HG03378 (cell line): ENCODE data around the gene FRMD4A.

Experiments
- ATAC-seq: cut with Tn5 transposase; IDR thresholded peaks from one replicate; pipeline ENCODE4 v1.9.1; 2021; ENCODE audit warnings: mild to moderate bottlenecking, moderate library complexity; ENCODE audit not compliant: unreplicated experiment

Gene FRMD4A

DNA sequence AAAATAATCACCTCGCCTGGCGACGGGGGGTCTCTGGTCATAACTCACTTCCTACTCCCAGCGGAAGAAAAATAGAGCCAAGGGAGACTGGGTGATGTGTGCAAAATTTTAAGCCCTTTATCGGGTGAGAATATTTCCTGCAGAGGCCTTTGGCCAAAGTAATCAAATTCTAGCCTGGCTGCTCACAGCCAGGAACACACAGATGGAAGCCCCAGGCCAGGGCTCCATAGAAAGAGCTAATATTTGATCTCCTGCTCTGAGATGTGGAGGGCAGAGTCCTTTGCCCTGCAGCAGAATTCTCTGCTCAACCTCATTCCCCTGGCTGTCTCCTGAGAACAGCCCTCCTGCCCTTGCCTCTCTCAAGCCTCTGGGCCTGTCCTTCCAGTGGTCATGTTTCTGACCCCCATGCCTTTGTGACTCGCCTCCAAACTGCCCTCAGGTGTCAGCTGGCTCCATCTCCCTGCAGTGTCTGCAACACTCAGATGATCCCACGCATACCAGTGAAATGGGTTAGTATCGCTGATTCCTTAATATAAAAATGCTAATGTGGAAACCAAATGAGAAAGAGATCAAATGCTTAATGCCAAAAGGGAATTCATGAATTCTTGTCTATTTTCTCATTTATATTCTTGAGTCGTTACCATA is 34.5 kb downstream of the FRMD4A start:
- no peak for ATAC-seq

DNA sequence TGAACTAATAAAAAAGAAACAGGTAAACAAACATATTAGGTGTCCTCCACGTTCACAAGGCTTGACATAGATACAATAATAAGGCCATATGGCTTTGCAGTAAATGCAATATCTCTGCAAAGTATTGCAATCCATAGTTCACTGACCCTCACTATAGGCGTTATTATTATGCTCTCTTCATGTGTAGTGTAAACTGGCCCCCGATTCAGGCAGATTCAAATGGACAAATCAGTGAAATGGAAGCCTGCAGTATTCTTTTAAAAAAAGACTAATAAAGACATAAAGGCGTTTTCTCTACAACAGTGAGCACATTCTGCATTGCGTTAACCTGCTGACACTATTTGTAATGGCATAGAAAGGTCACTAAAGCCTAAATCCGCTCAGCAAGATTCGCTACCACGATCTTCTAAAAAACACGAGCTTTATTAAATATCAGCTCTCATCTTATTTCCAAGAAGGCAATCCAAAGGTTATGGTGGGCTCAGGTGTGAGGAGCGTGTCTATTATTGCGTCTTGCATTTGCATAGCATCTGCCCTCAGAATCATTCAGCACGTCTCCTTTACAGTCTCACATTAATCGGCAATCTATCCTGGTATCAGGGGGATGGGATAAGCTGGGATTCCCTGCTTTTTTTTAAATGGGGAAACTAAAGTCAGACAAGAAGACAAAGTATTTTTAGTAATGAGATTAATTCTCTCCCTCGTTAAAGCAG is 36.2 kb downstream of the FRMD4A start:
- no peak for ATAC-seq

DNA sequence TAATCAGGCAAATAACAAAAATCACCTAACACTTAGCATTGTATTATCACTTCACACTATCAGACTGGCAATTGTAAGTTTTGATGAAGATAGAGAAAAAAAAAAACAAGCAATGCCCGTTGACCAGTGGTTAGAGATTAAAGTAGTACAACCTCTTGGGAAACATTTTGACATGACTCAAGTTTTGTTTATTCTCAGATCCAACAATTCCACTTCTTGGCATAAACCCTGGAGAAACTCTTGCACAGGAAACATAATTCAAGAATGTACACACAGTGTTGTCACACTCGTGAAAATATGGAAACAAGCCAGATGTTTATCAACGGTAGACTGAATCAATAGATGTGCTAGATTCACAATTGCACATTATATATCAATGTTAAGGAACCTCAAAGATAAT is 37.2 kb downstream of the FRMD4A start:
- ATAC-seq: no peak

DNA sequence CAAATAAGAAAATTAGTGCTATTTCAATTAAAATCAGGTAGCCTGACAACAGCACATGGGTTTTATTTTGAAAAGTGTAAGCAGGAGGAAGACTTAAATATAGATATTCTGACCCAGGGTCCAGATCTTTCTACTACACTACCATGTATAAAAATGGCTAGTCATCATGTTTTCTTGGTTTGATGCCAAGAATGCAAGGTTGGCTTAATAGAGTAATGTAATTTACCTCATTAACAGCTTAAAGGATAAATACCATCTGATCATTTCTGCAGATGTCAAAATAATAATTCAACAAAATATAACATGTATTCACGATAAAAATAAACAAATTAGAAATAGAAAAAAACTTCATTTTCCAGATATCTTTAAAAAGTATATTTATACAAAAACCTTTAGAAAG is 39.4 kb downstream of the FRMD4A start:
- no peak for ATAC-seq

DNA sequence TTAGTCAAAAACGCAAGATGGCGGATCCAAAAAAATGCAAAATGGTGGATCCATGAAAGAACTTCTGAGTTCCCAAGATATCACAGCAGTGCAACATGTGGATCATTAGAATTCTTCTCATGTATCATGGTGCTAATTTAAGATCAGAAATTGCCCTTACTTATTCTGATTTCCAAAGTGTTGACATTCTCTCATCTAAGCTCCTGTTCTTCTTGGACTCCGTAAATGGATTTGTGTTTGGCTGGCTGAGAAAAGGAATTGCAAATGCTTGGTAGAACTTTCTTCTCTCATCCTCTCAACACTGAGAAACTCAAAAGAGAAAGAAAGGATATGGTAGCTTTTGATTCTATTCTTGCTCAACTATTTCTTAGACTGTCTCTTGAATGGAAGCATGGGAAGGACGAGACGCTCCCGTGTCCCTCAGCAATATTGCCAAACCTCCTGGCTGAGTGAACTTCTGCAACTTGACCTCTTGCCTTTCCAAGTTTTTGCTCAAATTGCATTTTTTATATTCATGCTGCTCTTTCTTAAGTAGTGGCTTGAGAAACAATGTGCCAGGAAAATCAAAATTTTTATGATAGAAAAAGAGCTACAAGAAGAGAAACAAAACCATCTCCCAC is 44.7 kb downstream of the FRMD4A start:
- no peak for ATAC-seq

DNA sequence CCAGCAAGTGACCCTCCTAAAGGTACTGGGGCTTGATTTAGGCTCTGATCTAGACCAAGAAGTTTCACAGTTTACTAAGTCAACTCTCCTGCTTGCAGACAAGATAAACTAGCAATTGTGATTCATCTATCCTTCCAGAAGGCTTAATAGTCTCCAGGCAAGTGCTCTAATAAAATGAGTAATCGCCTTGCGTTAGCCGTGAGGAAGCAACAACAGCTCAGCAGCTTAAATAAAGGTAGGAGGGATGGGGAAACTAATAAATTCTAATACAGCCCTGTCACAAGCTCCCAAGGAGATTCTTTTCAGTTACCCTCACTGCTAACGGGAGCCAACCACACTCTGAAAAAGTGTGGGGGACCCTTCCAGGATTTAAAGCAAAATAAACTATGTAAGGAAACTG is 48.4 kb downstream of the FRMD4A start:
- no peak for ATAC-seq

DNA sequence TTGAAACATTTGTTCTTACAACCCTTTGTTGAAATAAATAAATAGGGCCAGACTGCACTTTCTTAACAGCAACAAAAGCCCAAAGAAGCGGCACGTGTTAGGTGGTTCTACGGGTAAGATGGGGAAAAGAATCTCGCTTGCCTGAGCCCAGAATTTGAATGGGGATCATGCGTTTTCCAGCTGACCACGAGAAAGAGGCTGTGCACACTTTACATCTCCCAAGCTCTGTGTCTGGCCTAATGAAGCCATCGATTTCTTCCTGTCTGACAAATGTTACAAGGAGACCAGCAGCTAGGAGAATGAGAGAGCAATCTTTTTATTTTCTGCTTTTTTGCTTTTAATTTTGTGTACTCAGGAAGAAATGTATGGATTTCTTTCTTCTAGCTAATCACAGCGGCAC is 52.2 kb downstream of the FRMD4A start:
- ATAC-seq: no peak

DNA sequence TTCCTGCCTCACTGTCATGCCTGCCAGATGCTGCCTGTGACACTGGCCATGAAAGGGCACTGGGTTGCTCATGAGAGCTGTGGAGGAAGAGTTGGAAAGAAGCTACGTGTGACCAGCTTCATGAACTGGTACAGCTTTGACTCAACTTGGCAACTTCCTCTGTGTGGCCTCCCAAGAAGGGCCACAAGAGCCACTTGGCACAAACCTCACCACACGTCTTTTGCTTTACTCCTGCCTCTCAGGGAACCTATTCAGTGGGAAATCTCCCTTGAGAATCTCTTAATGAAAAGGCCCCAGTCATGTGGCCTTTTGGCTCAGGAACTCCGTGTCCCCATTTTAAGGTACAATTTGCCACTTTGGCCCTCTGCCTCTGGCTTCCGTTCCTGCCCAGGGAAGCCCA is 54.5 kb downstream of the FRMD4A start:
- ATAC-seq: no peak

DNA sequence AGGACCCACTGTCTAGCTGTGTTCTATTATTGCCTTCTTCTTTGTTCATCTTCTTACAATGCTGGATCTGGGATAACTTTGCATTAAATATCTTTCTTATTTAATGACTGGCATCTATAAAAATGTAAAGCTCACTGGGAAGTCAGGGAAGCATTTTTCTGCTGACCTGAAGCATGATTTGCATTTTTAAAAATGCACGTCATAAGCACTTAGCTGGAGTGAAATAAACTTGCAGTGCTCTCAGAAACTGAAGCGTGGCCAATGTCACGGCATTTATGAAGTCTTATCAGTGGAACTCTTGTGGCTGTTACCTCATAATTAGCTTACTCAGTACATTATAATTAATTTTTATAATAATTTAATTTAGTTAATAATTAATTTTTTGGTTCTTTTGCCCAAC is 59.1 kb downstream of the FRMD4A start:
- no peak for ATAC-seq

DNA sequence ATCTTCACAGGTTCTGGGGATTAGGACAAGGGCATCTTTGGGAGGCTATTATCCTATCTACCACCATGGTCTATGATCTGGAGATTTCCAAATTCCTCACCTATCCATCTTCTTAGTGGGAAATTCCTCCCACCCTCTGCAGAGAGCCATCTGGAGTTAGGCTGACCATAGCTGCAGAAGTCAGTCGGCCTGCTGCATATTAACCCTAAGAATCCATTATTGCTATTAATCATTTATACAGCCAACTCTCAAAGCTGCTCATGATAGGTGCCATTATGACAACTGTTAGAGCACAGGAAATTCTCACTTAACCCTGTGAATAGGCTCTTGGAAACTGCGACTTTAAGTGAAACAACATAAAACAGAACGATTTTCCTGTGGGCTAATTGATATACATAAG is 60.4 kb downstream of the FRMD4A start:
- ATAC-seq: no peak

DNA sequence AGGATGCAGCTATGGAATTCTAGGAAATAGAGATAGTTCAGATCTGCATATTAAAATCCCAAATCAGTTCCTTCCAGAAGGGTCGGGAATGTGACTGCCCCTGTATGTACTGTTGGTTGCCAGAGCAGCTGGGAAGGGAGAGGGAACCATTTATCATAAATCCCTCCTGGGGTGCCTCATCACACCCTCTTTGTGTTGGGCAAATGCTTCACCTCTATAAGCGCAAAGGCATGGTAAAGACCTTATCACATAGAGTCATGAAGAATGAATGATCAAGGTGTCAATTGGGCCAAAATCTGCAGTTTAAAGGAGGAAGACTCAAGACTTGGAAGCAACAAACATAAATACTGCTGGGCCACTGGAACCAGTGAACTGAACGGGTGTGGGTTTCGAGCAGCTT is 65.0 kb downstream of the FRMD4A start:
- ATAC-seq: no peak

DNA sequence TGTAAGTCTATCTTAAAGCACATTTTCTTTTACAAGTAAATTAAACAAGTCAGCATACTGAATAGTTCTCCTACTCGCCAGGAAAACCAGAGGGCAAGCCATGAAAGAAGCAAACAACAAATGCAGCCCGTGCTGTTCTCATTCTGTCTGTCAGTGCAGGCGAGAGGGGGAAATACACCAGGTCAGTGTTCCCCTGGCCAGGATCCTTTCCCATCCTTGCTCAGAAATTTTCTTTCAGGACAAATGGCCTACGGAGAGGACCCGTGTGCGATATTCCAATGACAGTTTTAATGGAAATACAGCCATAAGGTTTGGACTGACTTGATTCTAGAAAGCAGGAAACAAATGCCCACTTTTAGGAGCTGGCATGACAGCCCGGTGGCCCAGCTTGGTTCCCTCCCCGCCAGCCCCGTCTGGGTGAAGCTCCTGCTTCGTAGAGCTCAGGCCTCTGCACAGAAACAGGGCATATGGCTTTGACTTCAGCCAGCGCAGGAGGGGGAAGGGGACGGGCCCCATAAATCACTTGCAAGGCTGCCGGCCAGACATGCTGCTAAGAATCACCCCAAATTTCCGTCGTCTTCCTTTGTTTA is 67.8 kb downstream of the FRMD4A start:
- ATAC-seq: no peak

DNA sequence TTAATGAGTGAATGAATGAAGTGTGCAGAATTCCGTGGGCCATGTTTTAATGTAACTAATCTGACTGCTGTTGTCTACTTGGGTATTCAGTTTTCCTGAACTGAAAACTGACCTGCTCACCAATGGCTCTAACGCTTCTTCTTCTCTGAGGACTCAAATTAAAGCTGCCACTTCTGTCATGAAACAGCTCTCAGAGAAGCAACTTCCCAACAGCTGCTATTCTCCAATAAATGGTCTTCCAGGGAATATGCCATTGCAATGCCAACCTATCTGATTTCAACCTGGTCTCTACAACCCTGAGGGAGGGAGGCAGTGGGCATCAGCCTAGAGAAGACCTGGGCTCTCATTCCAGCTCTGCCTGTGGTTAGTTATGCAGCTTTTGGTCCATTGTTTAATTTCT is 69.4 kb downstream of the FRMD4A start:
- ATAC-seq: no peak

DNA sequence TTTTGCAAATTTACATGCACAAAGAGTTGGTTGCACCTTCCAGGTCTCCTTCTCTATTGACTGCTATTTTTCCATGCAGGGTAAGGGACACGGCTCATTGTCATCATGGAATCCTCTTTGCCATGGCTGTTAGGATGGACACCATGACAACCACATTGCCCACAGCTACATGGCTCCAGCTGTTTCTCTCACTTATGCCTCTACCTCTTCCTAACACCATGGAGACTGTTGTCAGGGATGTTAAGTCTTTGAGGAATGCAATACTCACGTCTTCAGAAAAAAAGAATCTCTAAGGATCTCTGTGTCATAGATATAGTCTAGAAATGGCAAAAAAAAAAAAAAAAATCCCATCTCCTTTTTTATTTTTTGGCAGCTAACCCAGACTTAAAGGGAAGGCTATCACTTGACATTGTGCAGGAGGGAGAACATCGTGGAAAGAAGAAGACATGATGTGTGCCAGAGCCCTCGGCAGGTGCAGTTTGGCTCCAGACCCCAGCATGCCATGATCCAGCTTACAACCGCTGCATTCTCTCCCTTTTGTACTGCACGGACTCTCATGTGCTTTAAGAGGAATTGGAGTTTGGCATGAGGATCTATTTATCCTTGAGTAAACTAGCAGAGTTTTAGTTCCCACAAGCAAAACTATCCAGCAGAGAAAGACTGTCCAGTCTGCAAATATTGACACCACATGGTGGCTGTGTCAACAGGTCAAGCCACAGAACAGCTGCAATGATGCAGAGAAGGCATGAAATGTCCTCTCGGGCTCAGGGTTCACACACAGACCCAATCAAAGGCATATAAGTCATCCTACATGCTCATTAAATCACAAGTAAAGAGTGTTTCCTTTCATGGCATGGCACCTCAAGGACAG is 70.8 kb downstream of the FRMD4A start:
- ATAC-seq: no peak

DNA sequence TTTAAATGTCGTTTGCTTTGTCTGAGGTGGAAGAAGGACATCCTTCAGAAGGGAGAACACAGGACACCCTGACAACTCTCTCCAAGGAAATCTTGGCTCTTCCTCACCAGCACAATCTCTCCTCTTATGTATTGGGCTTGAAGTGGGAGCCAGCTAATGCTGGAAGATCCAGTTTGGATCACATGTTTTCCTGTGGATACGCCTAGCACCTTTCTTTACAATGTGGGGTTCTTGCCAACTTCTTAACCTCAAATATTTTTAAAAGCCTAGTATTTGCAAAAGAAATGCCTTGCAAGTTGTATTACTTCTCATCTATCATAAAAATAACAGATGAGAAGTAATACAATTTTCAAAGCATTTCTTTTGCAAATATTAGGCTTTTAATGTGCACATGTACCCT is 76.4 kb downstream of the FRMD4A start:
- ATAC-seq: no peak

DNA sequence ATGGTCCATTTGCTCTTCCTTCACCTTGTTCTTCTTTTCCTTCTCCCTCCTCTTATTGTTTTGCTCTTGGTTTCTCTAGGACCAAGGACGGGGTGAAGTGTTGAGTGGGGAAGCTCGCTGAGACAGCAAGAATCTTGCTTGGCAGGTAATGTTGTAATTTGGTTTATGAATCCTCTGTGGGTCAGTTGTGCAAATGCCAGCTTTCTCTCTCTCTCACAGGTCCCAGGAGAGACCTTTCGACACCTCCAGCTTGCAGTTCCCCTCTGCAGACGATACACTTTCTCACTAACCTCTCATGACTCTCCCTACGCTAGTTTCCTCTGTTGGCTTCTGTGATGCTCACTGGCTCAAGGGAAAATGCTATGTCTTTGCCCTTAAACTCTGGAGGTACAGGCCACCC is 77.0 kb downstream of the FRMD4A start:
- ATAC-seq: no peak

DNA sequence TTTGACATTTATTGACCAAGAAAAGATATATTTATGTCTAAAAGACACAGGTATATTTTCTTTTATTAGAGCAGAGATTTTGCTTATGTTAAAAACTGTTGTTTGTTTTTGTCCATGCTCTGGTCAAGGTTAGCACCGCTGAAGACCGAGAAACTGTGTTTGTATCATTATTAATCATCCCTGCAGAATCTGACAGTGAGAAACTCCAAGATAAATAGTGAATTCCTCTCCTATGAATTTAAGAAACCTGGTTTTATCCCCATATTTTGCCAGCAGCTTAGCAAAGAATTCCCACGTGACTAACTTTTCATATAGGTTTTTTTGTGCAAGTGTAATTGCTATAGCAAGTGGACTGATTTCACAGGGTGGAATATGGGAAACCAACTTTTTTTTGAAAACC is 77.6 kb downstream of the FRMD4A start:
- ATAC-seq: no peak

DNA sequence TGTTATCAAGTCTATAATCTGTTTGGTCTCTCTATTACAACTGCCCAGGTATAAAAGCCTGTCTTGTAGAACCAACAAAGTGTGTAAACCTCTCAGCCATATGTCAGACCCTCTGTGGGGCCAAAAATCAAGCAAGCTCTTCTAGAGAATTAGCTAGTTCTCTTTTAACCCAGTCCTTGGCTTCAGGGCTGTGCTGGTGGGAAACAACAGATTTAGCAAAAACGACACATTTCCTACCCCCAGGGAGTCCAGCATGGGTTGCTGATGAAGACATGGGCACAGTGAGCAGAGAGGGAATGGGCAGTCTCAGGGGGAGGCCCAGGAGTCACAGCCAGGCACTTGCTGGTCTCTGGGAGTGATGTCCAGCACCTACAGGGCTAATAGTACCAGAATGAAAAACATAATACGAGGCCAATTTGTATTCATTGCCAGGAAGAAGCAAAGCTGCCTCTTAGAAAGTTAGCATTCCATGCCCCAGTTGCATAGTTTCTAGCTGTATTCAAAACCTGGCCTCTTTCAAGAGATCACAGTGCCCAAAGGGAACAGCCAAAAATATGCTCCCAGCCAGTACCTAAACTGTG is 80.1 kb downstream of the FRMD4A start:
- ATAC-seq: no peak

DNA sequence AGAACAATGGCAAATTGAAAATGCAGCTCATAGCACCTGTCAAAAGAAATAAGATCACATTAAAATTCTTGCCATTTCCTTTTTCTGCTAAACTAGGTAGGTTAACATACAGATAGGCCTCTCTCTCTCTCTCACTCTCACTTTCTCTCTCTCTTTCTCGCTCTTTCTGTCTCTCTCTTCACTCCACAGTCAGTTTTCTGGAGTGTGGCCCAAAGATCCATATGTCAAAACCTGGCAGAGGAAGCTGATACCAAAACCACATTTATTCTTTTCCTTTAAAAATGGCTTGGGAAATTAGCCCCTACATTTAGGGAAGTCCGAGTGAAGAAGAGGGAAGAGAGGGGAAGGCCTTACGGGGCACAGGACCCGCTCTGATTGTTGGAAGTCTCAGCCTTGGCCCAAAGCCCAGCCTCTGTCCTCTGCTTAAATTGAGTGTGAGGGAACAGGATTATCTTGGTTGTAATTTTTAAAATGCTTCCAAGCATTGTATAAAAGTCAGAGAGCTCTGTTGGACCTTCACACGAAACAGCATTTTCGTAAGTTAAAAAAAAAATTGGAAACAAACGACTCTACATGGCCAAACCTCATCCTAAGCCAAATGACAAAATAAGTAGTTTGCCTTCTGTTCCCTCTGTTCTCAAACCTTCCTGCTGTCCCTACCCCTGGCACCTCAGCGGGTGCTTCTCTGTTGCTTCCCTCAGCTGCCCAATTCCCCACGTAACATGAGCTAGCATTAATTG is 83.2 kb downstream of the FRMD4A start:
- no peak for ATAC-seq

DNA sequence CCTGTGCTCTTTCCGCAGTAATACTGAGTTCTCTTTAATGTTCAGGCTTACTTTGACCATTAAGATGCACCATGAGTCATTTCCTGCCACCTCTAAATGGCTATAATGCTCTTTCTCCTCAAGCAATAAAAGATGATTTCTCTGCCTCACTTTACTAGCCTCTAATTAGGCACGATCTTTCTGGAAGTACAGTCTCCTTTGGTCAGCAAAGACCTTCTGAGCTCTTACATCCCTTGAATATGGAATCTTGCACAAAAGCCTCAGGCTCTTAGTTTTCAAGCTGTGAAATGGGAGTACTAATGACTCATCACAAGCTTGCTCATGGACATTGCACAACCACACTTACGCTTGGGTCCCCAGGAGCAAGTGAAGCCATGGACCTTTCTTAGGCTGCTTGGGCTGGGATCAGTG is 85.9 kb downstream of the FRMD4A start:
- no peak for ATAC-seq
